GM19193 (cell line): ENCODE data around the gene IQCF6.

Experiments used
- POLR2A ChIP-seq: IDR thresholded peaks from 4 replicates; pipeline ENCODE4 v1.6.1; 2011; ENCODE audit not compliant: insufficient read depth, insufficient read length; ENCODE audit errors: extremely low read depth

The IQCF6 gene

GRCh38 chr3:51794206-51794605 is 15.2 kb upstream of the IQCF6 start:
- TF ChIP-seq POLR2A, result no peak

GRCh38 chr3:51792206-51792605 is 13.2 kb upstream of the IQCF6 start:
- no peak for TF ChIP-seq POLR2A

DNA sequence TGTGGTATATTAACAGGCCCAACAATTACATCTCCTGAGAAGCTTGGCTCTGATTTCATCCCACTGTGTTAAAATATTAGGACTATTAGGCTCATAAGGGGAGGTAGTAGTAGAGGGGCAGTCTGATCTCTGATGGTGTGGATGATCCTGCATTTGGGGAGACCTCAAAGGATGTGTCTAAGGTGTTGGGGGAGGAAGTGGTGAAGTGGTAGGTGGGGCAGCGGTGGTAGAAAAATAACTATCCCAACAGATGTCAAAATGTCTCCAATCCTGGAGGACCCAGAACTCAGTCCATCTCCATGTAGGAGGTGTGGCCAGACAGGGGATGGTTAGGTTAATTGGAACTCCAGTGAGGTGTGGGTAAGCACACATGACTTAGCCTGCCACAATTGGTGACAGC is 10.4 kb upstream of the IQCF6 start:
- TF ChIP-seq POLR2A, result no peak

- TF ChIP-seq POLR2A, result no peak
Observed at GRCh38 chr3:51786267-51786666, 7.2 kb upstream of the IQCF6 start.

DNA sequence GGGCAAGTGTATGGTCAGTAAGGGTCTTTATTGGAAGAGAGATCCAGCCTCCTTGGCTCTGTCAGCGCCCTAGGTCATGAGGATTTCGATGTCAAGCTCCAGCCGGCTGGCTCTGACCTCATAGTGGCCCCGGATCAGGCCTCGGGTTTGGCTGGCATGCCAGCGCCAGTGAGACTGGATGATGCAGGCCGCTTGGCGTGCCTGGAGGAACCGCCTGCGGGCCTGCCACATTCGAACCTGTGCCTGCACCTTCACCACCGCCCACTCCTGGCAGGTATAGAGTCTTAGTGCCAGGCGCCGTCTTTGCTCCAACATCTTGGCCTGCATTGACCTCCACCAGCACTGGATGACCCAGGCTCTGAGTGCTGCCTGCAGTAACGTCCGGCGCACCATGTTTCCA is 483 bp downstream of the IQCF6 start:
- TF ChIP-seq POLR2A, result no peak

DNA sequence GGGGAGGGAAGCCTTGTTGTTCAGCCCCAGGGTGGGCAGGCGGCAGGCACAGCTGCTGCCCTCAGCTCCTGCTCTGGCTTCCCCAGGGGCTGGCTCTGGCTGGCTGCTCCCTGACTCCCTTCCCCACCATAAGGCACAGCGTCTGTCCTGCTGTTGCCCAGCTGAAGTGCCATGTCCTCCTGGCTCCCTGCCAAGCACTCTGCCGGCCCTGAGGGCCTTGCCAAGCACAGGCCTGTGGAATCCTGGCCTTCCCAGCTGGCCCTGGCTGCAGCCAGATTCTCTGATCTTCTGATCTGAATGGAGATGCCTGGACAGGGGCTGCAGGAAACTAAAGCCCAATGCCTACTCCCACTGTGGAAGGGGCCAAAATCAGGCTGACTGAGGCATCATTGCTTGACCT is 1.1 kb downstream of the IQCF6 start:
- no peak for TF ChIP-seq POLR2A

DNA sequence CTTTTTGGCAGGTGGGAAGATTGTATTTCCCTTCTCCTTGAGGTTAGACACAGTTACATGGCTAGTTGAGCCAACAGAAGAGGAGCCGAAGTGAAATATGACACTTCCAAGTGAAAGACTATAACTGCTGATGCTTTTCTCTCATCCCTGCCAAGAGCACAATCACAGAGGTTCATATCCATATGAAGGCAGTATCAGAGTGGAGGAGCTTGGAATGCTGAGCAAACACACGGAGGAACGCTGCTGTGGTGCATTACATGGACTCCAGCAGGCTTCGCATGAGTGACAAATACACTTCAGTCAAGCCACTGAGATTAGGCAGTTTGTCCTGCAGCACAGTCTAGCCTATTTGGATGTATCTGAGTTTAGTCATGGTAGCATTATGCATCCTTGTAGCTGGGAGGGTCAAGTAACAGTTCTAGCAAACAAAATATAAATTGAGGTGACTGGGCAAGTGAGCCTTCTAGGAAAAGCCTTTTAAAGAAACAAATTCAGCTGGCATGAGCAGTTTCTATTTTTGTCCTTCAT is 5.4 kb downstream of the IQCF6 start:
- no peak for TF ChIP-seq POLR2A

GRCh38 chr3:51759203-51759602 is 19.8 kb downstream of the IQCF6 start:
- no peak for TF ChIP-seq POLR2A

DNA sequence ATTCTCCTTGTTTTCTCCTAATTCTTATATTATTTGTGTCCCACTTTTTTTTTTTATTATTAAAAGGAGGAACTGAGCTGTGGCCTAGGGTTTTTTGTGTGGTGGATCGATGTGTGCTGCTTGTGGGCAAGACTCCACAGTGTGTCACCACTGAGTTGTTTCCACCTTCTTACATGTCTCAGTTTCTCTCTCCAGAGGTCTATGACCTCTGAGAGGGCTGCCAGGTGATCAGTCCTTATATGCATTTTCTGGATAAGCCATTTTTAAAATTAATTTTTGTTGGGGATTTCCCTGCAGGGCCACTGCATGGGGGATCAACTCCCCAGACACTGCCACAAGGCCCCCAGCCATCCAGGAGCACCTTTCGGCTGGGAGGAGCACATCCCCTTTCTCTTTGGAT is 27.8 kb downstream of the IQCF6 start:
- TF ChIP-seq POLR2A, result no peak

DNA sequence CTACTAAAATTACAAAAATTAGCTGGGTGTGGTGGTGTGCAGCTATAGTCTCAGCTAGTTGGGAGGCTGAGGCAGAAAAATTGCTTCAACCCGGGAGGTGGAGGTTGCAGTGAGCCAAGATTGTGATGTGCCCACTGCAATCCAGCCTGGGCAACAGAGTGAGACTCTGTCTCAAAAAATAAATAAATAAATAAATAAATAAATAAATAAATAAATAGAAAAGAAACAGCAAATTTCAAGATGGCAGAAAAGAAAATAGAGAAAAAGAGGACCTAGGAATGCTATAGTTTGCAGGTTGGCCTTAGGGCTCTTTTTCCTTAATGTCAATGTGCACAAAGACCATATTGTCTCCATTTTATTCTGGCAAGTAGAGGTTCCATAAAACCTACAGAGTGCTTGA is 28.2 kb downstream of the IQCF6 start:
- no peak for TF ChIP-seq POLR2A

DNA sequence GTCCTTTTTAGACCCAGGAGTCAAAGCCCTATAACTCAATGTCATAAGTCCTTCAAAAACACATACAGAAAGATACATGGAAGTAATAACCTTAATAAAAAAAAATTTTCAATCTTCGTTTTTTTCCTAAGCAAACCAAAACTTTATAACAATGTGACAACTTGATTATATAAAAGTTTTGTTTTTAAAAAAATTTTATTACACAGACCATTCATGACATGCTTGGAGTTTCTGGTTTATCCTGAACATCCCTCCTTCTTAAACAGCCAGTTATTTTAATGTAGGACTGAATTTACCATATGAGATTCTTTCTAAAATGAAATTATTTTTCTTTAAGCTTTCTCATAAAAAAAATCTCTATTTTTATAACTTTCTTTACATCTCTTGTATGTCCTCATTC is 30.7 kb downstream of the IQCF6 start:
- no peak for TF ChIP-seq POLR2A

GRCh38 chr3:51747840-51748239 is 31.2 kb downstream of the IQCF6 start:
- TF ChIP-seq POLR2A, result no peak

- no peak for TF ChIP-seq POLR2A
Observed at GRCh38 chr3:51739110-51739509, 39.9 kb downstream of the IQCF6 start.

DNA sequence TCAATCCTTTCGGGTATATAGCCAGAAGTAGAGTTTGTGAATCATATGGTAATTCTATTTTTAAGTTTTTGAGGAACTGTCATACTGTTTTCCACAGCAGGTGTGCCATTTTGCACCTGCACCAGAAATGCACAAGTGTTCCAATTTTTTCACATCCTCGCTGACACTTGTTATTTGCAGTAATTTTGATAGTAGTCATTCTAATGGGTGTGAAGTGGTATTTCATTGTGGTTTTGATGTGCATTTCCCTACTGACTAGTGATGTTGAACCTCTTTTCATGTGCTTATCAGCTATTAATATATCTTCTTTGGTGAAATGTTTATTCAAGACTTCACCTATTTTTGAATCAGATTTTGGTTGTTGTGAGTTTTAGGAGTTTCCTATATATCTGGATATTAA is 43.1 kb downstream of the IQCF6 start:
- no peak for TF ChIP-seq POLR2A

GRCh38 chr3:51735039-51735438 is 44.0 kb downstream of the IQCF6 start:
- TF ChIP-seq POLR2A, result no peak

GRCh38 chr3:51734572-51734907 is 44.5 kb downstream of the IQCF6 start:
- TF ChIP-seq POLR2A, result no peak

- no peak for TF ChIP-seq POLR2A
Observed at GRCh38 chr3:51733859-51734571, 45.0 kb downstream of the IQCF6 start.
